HG02763 (cell line): ENCODE data around the gene TEX101.

Experiments used
- ATAC-seq: cut with Tn5 transposase; IDR thresholded peaks from one replicate; pipeline ENCODE4 v1.9.1; 2021; ENCODE audit warnings: mild to moderate bottlenecking, moderate library complexity; ENCODE audit not compliant: unreplicated experiment

TEX101 gene

DNA sequence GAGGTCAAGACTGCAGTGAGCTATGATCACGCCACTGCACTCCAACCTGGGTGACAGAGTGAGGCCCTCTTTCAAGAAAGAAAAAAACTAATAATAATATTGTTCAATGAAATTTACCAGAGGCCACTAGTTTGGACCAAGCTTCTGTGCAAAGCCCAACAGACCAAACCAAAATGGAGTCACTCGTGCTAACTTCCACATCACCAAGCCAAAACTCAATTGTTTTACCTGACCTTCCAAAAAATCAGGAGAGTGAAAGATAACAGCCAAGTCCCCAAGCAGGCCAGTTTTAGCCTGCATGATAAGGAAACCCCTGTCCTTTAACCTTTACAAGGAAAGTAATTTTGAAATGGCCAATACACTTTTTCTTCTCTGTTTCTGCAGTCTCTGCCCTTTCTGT lies 30.7 kb downstream of the TEX101 start:
- ATAC-seq = no peak

DNA sequence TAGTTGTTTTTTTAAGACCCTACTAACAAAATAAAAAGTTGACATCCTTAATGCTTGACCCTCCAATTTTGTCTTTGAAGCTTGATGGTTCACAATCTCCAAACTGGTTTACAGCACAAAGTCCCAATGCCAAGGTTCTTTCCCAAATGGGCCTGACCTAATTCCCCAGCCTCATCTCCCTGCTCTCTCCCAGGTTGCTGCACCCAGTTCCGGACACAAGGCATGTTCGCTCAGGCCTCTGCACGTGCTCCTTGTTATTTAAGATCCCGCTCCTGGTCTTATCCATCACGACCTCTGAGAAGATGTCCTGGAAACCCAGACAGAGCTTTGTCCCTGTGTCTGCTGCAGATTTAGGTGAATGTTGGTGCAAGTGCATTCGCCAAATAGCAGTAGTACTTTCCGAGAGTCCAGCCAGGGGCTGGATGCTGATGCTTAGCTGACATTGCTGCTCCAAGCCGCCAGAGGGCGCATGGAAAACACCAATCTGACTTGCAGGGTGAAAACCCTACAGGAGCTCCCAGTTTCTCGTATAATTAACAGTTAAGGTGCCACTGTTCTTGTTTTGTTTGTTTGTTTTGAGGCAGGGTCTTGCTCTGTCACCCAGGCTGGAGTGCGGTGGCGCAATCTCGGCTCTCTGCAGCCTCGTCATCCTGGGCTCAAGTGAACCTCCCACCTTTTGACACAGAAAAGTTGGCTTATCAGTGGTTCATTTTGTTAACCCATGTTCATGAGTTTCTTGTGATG lies 32.2 kb downstream of the TEX101 start:
- ATAC-seq = no peak

DNA sequence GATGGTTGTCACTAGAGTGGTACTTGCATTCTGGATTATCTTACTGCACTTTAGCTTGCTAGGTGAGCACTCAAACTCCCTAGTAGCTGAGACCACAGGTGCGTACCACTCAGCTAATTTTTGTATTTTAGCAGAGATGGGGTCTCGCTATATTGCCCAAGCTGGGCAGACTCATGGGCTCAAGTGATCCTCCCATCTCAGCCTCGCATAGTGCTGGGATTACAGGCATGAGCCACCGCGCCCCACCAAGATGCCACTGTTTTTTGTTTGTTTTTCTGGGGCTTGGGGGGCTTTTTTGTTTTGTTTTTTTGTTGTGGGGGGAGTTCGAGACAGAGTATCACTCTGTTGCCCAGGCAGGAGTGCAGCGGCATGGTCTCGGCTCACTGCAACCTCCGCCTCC lies 33.0 kb downstream of the TEX101 start:
- no peak for ATAC-seq

DNA sequence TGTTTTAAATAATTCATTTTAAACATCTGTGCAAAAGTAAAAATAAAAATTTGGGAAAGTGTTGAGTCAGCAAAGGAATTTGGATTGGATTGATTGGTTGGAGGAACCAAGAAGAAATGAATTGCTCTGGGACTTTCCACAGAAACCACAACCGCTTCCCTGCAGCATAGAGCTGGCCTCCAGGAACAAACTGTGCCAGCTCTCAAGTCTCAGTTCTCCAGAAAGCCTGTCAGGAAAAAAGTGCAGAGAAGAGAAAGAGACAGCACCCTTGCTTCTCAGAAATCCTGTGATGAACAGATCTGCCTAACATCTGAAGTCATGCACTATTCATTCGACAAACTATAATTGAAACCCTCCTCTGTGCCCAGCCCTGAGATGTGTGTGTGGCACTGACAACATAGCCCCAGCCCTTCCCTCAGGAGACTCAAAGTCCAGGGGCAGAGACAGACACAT lies 35.9 kb downstream of the TEX101 start:
- no peak for ATAC-seq

DNA sequence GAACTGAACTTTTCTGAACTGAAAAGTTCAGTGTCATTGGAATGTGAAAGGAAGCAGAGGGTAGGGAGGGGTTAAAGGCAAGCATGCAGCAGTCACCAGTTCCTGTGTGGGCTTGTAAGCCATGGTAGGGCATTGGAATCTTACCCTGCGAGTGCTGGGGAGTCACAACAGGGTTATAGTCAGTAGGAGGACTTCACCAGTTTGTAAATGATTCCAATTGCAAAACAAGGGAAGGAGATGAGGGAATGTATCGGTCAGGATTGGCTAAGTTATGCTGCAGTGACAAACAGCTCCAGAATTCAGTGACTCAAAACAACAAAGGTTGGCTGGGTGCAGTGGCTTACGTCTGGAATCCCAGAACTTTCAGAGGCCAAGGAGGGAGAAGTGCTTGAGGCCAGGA lies 37.9 kb downstream of the TEX101 start:
- ATAC-seq = no peak

DNA sequence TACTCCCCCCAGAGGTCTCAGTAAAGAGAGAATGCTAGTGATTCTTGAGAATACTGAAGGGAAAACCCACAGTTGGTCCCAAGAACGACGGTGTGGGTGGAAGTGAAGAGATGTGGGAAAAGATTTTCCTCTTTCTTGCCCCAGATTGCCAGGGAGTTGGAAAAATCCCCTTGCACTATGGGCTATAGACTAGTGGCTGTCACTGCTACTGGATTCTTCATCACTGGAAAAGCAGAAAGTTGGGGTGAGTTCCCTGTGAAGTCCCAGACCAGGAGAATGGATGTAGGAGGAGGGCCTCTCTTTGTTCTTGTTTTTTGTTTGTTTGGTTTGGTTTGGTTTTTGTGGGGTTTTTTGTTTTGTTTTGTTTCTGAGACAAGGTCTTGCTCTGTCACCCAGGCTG lies 39.3 kb downstream of the TEX101 start:
- no peak for ATAC-seq

DNA sequence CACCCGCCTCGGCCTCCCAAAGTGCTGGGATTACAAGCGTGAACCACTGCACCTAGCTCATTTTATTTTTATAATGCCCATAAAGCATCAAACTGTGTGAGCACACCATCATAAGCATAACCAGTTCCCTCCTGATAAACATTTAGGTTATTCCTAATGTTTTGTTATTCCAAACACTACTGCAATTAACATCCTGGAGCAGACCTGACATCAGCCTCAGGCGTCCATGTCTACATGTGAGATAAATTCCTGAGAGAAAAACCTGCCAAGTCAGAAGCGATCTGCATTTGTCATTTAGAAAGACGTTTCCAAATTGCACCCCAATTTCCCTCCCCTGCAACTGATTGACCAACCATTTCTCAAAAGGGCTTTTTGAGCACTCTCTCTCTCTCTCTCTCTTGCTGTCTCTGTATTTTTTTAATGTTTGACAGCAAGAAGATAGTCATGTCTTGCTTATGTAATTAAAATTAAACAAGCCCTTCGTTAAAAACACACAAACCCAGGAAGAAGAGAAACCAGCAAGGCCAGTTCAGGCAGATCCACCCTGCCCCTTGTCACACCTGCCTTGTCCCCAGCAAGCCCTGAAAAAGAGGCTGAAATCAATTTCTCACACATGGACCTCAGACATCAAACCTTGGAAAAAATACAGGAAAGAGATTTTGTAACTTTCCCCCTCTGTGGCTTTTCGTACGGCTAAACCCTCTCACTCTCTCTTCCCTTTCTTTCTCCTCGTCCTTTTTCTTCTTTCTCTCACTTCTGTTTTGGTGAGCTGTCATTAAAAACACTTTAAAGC lies 40.8 kb downstream of the TEX101 start:
- no peak for ATAC-seq

DNA sequence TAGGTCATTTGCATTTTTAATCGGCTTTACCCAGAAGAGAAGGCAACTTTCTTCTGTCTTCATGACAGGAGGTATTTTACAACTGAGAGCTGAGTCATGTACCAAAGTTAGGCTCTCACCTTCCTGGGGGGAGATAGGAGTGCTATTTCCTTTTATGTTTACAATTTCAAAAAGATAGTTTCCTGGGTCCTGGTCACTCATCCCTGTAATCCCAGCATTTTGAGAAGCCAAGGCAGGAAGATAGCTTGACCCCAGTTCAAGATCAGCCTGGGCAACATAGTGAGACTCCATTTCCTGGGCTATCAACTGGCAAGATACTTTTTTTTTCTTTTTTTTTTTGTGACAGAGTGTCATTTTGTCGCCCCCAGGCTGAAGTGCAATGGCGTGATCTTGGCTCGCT lies 43.1 kb downstream of the TEX101 start:
- no peak for ATAC-seq

DNA sequence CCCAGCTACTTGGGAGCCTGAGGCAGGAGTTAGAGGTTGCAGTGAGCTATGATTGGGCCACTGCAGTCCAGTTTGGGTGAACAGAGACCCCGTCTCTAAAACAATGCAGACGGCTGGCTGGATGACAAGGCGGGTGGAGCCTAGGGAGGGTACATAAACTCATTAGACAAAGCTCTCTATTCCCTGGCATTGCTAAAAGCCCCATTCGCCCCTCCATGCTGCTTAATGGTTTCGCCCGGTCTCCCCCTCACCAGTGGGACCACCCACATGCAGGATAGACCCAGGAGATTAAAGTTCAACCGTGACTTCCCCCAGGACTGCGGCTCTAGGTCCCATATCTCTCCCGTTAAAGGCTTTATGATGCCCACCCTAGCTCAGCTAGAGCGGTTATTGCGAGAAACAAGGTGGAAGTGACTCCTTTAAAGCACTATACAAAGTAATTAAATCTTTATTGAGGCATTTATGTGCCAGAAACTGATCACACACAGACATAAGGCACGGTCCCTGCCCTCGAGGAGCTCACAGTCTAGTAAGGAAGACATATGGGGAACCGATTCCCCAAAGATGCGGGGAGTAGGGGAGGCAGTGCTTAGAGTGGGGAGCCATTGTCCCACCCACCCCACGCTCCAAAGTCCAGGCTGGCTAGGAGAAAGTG lies 45.8 kb downstream of the TEX101 start:
- no peak for ATAC-seq

DNA sequence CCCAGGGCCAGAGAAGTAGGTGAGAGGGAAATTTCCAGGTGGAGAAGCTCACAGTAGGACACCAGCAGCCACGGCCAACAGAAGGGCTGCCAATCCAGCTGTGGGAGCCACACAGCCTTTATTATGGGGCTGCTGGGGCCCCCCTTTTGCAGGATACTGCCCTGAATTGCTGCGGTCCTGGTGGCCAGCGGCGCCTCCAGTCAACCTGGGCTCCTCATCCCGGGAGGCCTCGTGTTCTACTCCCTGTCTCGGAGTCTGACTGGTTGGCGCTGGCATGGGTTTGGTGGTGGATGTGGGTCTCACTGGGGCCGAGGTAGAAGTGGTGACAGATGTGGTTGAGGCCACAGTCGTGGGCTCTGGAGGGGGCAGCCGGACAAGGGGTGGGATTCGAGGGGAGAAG lies 46.6 kb downstream of the TEX101 start:
- ATAC-seq = no peak

DNA sequence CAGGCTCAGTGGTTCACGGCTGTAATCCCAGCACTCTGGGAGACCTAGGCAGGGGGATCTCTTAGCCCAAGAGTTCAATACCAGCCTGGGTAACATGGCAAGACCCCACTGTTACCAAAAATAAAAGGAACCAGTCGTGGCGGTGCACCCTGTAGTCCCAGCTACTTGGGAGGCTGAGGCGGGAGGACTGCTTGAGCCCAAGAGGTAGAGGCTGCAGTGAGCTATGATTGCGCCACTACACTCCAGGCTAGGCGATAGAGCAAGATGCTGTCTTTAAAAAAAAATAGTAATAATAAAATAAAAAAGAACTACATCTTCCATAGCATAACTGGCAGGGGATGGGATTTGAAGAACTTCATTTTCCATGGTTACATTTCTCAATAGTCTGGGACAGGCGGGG lies 47.7 kb downstream of the TEX101 start:
- no peak for ATAC-seq

DNA sequence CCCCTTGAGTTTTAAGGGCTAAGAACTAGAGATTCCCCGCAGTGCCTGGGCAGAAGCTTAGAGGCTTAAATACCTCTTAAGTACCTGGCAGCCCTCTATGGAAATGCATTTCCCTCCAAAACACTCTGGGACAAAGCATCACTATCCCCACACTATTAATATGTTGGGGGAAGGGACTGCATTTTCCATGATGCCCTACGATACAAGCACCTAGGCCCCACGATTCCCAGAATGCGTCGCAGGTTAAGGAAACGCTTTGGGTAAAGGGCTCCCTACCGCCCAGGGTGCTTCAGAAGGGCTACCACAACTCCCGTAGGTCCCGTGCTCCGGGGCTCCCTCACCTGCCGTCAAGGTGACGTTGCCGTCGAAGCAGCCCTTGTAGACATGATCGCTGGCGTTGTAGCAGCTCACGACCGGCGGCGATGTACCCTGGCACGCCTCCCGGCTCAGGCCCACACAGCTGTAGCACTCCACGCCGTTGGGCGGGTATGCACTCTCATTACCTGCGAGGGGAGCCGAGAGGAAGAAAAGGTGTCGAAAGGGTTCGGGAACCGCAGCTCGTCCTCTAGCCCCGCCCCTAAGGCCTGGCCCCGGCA lies 48.2 kb downstream of the TEX101 start:
- ATAC-seq = no peak

DNA sequence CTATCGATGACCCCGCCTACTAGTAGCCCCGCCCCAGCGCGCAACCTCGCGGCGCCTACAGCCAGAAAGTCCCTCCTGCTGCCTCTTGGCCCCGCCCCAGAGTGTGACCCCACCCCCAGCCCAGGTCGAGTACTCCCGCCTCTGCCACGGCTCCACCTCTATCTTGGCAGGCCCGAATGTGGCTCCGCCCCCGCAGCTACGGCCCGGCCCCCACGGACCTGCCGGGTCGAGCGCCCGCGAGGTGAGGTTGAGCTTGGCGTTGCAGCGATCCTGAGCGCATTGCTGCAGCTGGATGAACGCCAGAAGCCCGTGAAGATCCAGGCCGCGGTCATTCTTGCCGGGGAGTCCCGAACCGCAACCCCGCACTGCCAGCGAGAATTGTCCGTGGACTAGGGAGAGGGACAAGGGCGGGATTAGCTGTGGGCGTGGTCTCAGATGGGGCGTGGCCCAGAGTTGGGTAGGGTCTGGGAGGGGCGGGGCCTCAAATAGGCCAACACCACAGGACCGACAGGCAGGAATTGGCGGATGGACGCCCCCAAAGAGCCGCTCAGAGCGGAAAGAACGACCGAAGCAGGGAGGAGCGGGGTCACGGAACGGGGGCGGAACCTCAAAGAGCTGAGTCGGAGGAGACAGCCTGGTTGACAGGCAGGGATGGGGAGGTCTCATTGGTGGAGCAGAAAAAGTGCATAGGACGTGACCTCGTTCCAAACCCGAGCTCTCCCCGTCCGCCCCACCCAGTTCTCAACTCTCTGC lies 48.9 kb downstream of the TEX101 start:
- ATAC-seq = peak; percentile 82

DNA sequence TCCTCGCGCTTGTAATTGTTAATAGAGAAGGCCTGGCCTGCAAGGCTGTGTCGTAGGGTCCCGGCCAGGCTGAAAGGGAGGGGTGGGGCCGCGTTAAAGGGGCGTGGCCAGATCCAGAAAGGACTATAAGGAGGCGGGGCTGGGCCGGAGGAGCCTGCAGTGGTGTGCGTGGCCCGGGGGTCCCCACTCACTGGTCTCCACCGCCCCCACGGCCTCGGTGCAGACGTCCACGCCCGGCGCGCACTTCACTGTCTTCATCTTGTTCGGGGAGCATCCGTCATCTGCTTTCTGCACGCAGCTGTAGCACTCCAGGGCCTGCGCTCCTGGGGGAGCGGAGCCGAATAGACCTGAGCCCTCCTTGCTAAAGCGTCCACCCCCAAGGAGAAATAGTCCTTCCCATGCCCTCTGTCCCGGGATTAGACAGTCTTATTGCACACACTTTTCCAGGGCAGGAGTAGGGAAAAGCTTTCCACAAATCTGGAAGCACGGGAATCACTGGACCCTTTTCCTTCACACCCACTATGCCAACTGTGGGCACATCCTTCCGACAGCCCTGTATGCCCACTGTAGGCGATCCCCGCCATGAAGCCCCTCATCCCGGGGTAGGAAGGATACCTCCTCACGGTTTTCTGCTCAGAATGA lies 49.6 kb downstream of the TEX101 start:
- peak; percentile 36 for ATAC-seq

DNA sequence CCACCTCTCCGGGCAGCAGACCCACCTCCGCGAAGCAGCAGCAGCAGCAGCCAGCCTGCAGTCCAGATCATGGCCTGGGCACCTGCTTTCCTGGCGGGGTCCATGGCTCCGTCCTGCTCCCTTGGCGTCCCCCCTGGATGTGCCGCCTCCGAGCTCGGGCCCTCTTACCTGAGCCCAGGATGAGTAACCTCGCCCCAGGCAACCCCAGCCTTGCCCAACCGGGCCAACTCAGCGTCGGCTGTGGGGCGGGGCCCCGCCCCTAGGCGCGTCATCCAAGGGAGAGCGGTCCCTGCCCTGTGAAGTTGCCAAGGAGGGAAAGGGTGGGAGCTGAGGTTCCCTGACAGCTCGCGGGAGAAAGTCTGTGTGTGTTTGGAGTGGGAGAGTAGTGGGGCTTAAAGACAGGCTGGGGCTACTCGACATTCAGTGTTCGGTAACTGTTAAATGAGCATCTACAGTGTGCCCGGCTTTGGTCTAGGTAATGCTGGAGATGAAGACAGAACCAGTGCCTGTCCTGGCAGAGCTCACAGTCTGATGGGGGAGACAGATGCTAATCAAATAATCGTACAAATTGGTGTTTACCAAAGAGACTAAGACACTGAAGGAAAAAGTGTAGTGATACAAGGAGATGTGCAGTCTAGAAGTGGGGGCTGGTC lies 50.9 kb downstream of the TEX101 start, which contains the start of gene LYPD3:
Gene LYPD3 (minus strand): TSS at position 141 of the 653 bp plus-strand sequence. CDS start 37 bp downstream, at position 104.
- ATAC-seq = no peak

DNA sequence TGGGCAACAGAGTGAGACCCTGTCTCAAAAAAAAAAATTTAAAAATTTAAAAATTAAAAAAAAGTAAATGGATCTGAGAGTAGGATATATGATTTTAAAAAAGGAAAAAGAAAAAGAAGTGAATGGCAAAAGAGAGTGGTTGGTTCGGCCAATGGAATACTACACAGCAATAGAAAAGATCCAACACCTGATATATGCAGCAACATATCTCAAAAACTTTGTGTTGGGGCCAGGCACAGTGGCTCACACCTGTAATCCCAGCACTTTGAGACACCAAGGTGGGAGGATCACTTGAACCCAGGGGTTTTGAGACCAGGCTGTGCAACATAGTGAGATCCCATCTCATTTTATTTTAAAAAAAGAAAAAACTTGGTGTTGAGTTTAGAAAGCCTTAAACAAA lies 52.1 kb downstream of the TEX101 start:
- no peak for ATAC-seq

DNA sequence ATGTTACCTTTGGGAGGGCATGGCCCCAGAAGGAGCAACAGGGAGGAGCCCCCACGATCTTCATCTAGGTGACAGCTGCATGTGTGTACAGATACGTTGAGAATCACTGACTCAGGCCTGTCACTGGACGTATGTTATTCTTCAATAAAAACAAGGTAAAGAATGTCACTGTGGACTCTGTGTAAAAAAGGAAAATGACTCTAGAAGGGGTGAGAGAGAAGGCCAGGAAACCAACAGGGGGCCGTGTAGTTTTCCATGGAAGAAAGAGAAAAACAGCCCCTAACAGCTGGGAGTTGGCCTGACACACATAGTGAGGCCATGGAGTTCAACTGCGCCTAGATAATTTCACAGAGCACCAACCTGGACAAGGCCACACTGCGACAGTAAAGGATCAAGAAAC lies 52.6 kb downstream of the TEX101 start:
- no peak for ATAC-seq

DNA sequence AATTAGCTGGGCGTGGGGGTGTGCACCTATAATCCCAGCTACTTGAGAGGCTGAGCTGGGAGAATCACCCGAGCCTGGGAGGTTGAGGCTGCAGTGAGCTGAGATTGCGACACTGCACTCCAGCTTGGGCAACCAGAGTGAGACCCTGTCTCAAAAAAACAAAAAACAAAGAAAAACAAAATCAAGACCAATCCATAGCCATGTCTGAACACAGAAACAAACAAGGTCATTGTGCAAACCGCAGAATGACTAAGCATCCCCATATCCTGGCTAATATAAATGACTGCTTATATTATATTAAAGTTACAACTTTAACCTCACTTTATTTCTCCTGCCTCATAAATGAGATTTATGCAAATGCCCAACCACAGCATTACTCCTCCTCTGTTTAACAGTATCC lies 53.0 kb downstream of the TEX101 start:
- no peak for ATAC-seq
